ENCODE measurements around the gene EPHA4. TPM values are rescaled to one million over a fixed set of nuclear protein-coding genes. Genes with fewer than 3 reads are reported as not detected.

EPHA4 gene
- total and polyA plus RNA-seq, 4 donors: 0.43 to 2.3 (median 1.1) TPM

GRCh38 chr2:221437056-221437455 is 135.0 kb downstream of the EPHA4 start (continued):
- no peak for TF ChIP-seq JUND (IDR thresholded peaks at IDR 0.05)
- TF ChIP-seq TAF1 (conservative IDR thresholded peaks at IDR 0.05): no peak
- TF ChIP-seq CTCF (IDR thresholded peaks at IDR 0.05; ENCODE audit: low read depth, low read length, missing input control): no peak
- no peak for TF ChIP-seq FOXA1 (IDR thresholded peaks at IDR 0.05)
- no peak for TF ChIP-seq EGR1 (IDR thresholded peaks at IDR 0.05; ENCODE audit: low read depth in 2 of 2)
- no peak for TF ChIP-seq YY1 (IDR thresholded peaks at IDR 0.05)
- TF ChIP-seq RXRA (IDR thresholded peaks at IDR 0.05): no peak

GRCh38 chr2:221435171-221435570 is 136.9 kb downstream of the EPHA4 start:
- Histone ChIP-seq H3K27me3 (ENCODE audit: control insufficient read depth in 4 of 4, insufficient read depth in 4 of 4, low read length in 3 of 4) (no peaks in the 10 kb centered on the region), H3K36me3 (ENCODE audit: control insufficient read depth in 4 of 4, insufficient read depth in 3 of 4, low read depth in 1 of 4, low read length in 3 of 4) (no peaks in the 10 kb centered on the region), H3K4me3 (ENCODE audit: low read depth in 1 of 3, low read length in 3 of 3) (no peak overlapping the region), H3K4me1 (ENCODE audit: control insufficient read depth in 4 of 4, insufficient read depth in 4 of 4, low read length in 3 of 4) (no peaks in the 10 kb centered on the region), H3K9me3 (ENCODE audit: control insufficient read depth in 4 of 4, low read length in 3 of 4) (no peaks in the 10 kb centered on the region), H3K9ac (ENCODE audit: low read depth in 1 of 2, low read length in 2 of 2) (no peak overlapping the region), H3K27ac (ENCODE audit: low read depth in 1 of 2, low read length in 2 of 2) (no peak overlapping the region)
- TF ChIP-seq MAX (IDR thresholded peaks at IDR 0.05): no peak
- TF ChIP-seq EGR1 (IDR thresholded peaks at IDR 0.05; ENCODE audit: low read depth in 2 of 2): no peak
- TF ChIP-seq HNF4G (IDR thresholded peaks at IDR 0.05): no peak
- no peak for TF ChIP-seq HNF4A (conservative IDR thresholded peaks at IDR 0.05)
- no peak for TF ChIP-seq CTCF (IDR thresholded peaks at IDR 0.05; ENCODE audit: low read depth, low read length, missing input control)
- TF ChIP-seq YY1 (IDR thresholded peaks at IDR 0.05): no peak
- no peak for TF ChIP-seq ZBTB33 (IDR thresholded peaks at IDR 0.05)
- no peak for TF ChIP-seq RXRA (IDR thresholded peaks at IDR 0.05)
- no peak for TF ChIP-seq ATF3 (IDR thresholded peaks at IDR 0.05)
- no peak for TF ChIP-seq TAF1 (conservative IDR thresholded peaks at IDR 0.05)
- TF ChIP-seq FOXA2 (IDR thresholded peaks at IDR 0.05): no peak
- no peak for TF ChIP-seq RAD21 (IDR thresholded peaks at IDR 0.05)
- TF ChIP-seq GABPA (IDR thresholded peaks at IDR 0.05 in 1 of 2, conservative IDR thresholded peaks at IDR 0.05 in 1 of 2): no peak
- no peak for TF ChIP-seq NR2F2 (IDR thresholded peaks at IDR 0.05)
- TF ChIP-seq FOXA1 (IDR thresholded peaks at IDR 0.05): no peak
- no peak for TF ChIP-seq JUND (IDR thresholded peaks at IDR 0.05)
- TF ChIP-seq REST (IDR thresholded peaks at IDR 0.05): no peak
- no peak for TF ChIP-seq SP1 (IDR thresholded peaks at IDR 0.05)
- DNase-seq (ENCODE audit: low spot score): no peak
- WGBS: 67% methylated on average over 2 of the region's 2 CpGs

All from liver (tissue), 9 donors.